ENCODE measurements around the gene CALML5. TPM values are rescaled to one million over a fixed set of nuclear protein-coding genes. Genes with fewer than 3 reads are reported as not detected.
A peak's percentile ranks its signal among the peaks of the same experiment; 100 is the strongest.

CALML5 gene
- total RNA-seq, 2 experiments from 2014 or later, result not detected

- POLR2A ChIA-PET, result no interaction called here
- no peaks in the 10 kb centered on the region for H3K36me3 Mint-ChIP-seq
- H3K9me3 Mint-ChIP-seq, result no peaks in the 10 kb centered on the region
- ATAC-seq (ENCODE audit: low read depth) (no peak), DNase-seq (no peak)
- peaks cover 24% of the 10 kb centered on the region for H3K27me3 Mint-ChIP-seq
- peaks cover 7% of the 10 kb centered on the region for H3K4me1 Mint-ChIP-seq
- no peak overlapping the region for H3K4me3 Mint-ChIP-seq
- no peak overlapping the region for H3K27ac Mint-ChIP-seq
These were observed 16.8 kb upstream of the CALML5 start for GRCh38 chr10:5515948-5516761.

- H3K36me3 Mint-ChIP-seq, result no peaks in the 10 kb centered on the region
- ATAC-seq (ENCODE audit: low read depth), result no peak
- POLR2A ChIA-PET, result no interaction called here
- H3K4me3 Mint-ChIP-seq, result no peak overlapping the region
- no peak overlapping the region for H3K27ac Mint-ChIP-seq
- no peaks in the 10 kb centered on the region for H3K9me3 Mint-ChIP-seq
- peaks cover 22% of the 10 kb centered on the region for H3K27me3 Mint-ChIP-seq
- H3K4me1 Mint-ChIP-seq, result peaks cover 7% of the 10 kb centered on the region
- DNase-seq, result peak; percentile 9
These were observed 15.0 kb upstream of the CALML5 start for GRCh38 chr10:5514226-5514850.

GRCh38 chr10:5512881-5513612, 13.7 kb upstream of the CALML5 start:
- DNase-seq, result no peak
- POLR2A ChIA-PET, result no interaction called here
- Mint-ChIP-seq H3K27me3 (peaks cover 23% of the 10 kb centered on the region), H3K9me3 (no peaks in the 10 kb centered on the region), H3K36me3 (no peaks in the 10 kb centered on the region), H3K4me3 (no peak overlapping the region), H3K27ac (no peak overlapping the region), H3K4me1 (peaks cover 7% of the 10 kb centered on the region)
- ATAC-seq (ENCODE audit: low read depth), result no peak

GRCh38 chr10:5512331-5512730, 13.0 kb upstream of the CALML5 start:
- Mint-ChIP-seq H3K4me3 (no peak overlapping the region), H3K27me3 (peaks cover 23% of the 10 kb centered on the region), H3K27ac (no peak overlapping the region), H3K9me3 (no peaks in the 10 kb centered on the region), H3K4me1 (peaks cover 7% of the 10 kb centered on the region), H3K36me3 (no peaks in the 10 kb centered on the region)
- no peak for ATAC-seq (ENCODE audit: low read depth)
- POLR2A ChIA-PET, result no interaction called here
- peak; percentile 9 for DNase-seq

GRCh38 chr10:5511885-5512280, 12.5 kb upstream of the CALML5 start:
- POLR2A ChIA-PET, result no interaction called here
- no peaks in the 10 kb centered on the region for H3K9me3 Mint-ChIP-seq
- H3K27ac Mint-ChIP-seq, result no peak overlapping the region
- peaks cover 23% of the 10 kb centered on the region for H3K27me3 Mint-ChIP-seq
- no peak for ATAC-seq (ENCODE audit: low read depth)
- no peak overlapping the region for H3K4me3 Mint-ChIP-seq
- H3K4me1 Mint-ChIP-seq, result peaks cover 7% of the 10 kb centered on the region
- no peaks in the 10 kb centered on the region for H3K36me3 Mint-ChIP-seq
- DNase-seq, result peak; percentile 6

GRCh38 chr10:5511231-5511884, 12.0 kb upstream of the CALML5 start:
- Mint-ChIP-seq H3K4me1 (peaks cover 7% of the 10 kb centered on the region), H3K27ac (no peak overlapping the region), H3K9me3 (no peaks in the 10 kb centered on the region), H3K27me3 (peaks cover 20% of the 10 kb centered on the region), H3K4me3 (no peak overlapping the region), H3K36me3 (no peaks in the 10 kb centered on the region)
- POLR2A ChIA-PET, result no interaction called here
- ATAC-seq (ENCODE audit: low read depth) (no peak), DNase-seq (peak; percentile 10)

- POLR2A ChIA-PET, result no interaction called here
- DNase-seq, result no peak
- peaks cover 16% of the 10 kb centered on the region for H3K27me3 Mint-ChIP-seq
- ATAC-seq (ENCODE audit: low read depth), result no peak
- H3K9me3 Mint-ChIP-seq, result no peaks in the 10 kb centered on the region
- peaks cover 7% of the 10 kb centered on the region for H3K4me1 Mint-ChIP-seq
- no peaks in the 10 kb centered on the region for H3K36me3 Mint-ChIP-seq
- no peak overlapping the region for H3K27ac Mint-ChIP-seq
- no peak overlapping the region for H3K4me3 Mint-ChIP-seq
These were observed 11.1 kb upstream of the CALML5 start for GRCh38 chr10:5510281-5511072.

GRCh38 chr10:5509691-5510090, 10.3 kb upstream of the CALML5 start:
- Mint-ChIP-seq H3K36me3 (no peaks in the 10 kb centered on the region), H3K9me3 (no peaks in the 10 kb centered on the region), H3K4me1 (peaks cover 7% of the 10 kb centered on the region), H3K4me3 (no peak overlapping the region), H3K27ac (no peak overlapping the region), H3K27me3 (peaks cover 16% of the 10 kb centered on the region)
- ATAC-seq (ENCODE audit: low read depth) (no peak), DNase-seq (no peak)
- POLR2A ChIA-PET, result no interaction called here

GRCh38 chr10:5509236-5509635, 9.9 kb upstream of the CALML5 start:
- H3K4me3 Mint-ChIP-seq, result no peak overlapping the region

GRCh38 chr10:5508786-5509185, 9.4 kb upstream of the CALML5 start:
- Mint-ChIP-seq H3K27ac (no peak overlapping the region), H3K4me1 (peaks cover 8% of the 10 kb centered on the region), H3K36me3 (no peaks in the 10 kb centered on the region), H3K4me3 (no peak overlapping the region), H3K9me3 (no peaks in the 10 kb centered on the region), H3K27me3 (peaks cover 16% of the 10 kb centered on the region)
- no peak for ATAC-seq (ENCODE audit: low read depth)
- POLR2A ChIA-PET, result no interaction called here
- DNase-seq, result no peak

More at GRCh38 chr10:5509236-5509635, 9.9 kb upstream of the CALML5 start:
- Mint-ChIP-seq H3K27ac (no peak overlapping the region), H3K27me3 (peaks cover 16% of the 10 kb centered on the region), H3K36me3 (no peaks in the 10 kb centered on the region), H3K9me3 (no peaks in the 10 kb centered on the region), H3K4me1 (peaks cover 7% of the 10 kb centered on the region)
- no peak for ATAC-seq (ENCODE audit: low read depth)
- POLR2A ChIA-PET, result no interaction called here
- no peak for DNase-seq

- no peak overlapping the region for H3K27ac Mint-ChIP-seq
- POLR2A ChIA-PET, result no interaction called here
These were observed 8.8 kb upstream of the CALML5 start for GRCh38 chr10:5508161-5508604.

GRCh38 chr10:5507649-5508131, 8.3 kb upstream of the CALML5 start:
- Mint-ChIP-seq H3K36me3 (no peaks in the 10 kb centered on the region), H3K9me3 (no peaks in the 10 kb centered on the region), H3K27me3 (peaks cover 14% of the 10 kb centered on the region), H3K4me1 (peaks cover 2% of the 10 kb centered on the region), H3K4me3 (no peak overlapping the region), H3K27ac (no peak overlapping the region)
- DNase-seq (peak; percentile 8), ATAC-seq (ENCODE audit: low read depth) (no peak)
- POLR2A ChIA-PET, result no interaction called here

More at GRCh38 chr10:5508161-5508604, 8.8 kb upstream of the CALML5 start:
- DNase-seq (peak; percentile 10), ATAC-seq (ENCODE audit: low read depth) (no peak)
- Mint-ChIP-seq H3K27me3 (peaks cover 11% of the 10 kb centered on the region), H3K4me3 (no peak overlapping the region), H3K9me3 (no peaks in the 10 kb centered on the region), H3K36me3 (no peaks in the 10 kb centered on the region), H3K4me1 (peaks cover 4% of the 10 kb centered on the region)
